PFSK-1 (cell line): ENCODE results near the gene C19orf73.

Experiments used
- FOXP2 ChIP-seq: optimal IDR thresholded peaks from 2 replicates; pipeline ENCODE3; 2011; ENCODE audit warnings: borderline replicate concordance, control low read depth, inconsistent platforms; ENCODE audit not compliant: insufficient read depth; ENCODE audit errors: extremely low read length, extremely low read depth
- POLR2AphosphoS5 ChIP-seq: IDR thresholded peaks from 2 replicates; pipeline ENCODE4 v1.6.1; 2012; ENCODE audit warnings: low read depth, mild to moderate bottlenecking, control low read depth, low read length, moderate library complexity
- SIN3A ChIP-seq: IDR thresholded peaks from 2 replicates; pipeline ENCODE4 v1.6.1; 2012; ENCODE audit warnings: mild to moderate bottlenecking, low read length, moderate library complexity, borderline replicate concordance; ENCODE audit not compliant: insufficient read depth
- TAF1 ChIP-seq: IDR thresholded peaks from 2 replicates; pipeline ENCODE4 v1.6.1; 2012; ENCODE audit warnings: low read length, control low read depth, borderline replicate concordance; ENCODE audit not compliant: insufficient read depth
- TF ChIP-seq, protein P1 (sequence below), 2 experiments: IDR thresholded peaks; 2 replicates each; pipeline versions ENCODE4 v1.6.1 to v1.8.0; 2011 to 2012; ENCODE audit warnings: low read depth in 2 of 2, low read length in 2 of 2, control low read depth in 1 of 2, inconsistent platforms in 1 of 2, mild to moderate bottlenecking in 1 of 2, moderate library complexity in 1 of 2; ENCODE audit not compliant: insufficient read depth in 1 of 2

DNA sequence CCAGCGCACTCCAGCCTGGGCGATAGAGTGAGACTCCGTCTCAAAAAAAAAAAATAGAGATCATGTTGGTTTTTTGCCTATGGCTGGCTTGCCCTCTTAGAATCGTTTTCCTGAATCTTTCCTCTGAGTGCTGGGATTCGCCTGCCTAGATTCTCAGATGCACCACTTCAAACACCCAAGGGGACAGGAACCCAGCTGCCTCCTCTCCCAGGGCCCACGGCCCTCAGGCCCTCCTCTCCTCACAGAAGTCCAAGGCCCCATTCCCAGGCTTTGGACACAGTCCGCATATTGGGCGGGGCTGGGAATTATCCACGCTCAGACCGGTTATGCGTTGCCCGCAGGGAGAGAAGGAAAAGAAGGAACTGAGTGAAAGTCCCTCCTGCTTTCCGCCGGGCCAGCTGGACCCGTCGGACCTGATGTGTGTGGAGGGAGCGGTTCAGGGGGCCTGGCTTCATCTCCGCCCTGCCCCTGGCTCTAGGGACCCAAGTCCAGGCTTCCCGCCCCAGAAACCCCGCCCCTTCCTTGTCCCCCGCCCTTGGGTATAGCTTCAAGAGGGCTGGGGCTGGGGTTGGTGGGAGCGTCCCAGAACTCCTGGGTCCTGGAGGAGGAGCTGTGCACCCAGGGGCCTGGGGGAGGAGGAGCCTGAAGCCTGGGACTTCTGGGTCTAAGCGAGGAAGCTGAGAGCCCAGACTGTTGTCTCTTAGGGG is 6.2 kb upstream of the C19orf73 start:
- no peak for TF ChIP-seq TAF1
- TF ChIP-seq, protein P1, sequence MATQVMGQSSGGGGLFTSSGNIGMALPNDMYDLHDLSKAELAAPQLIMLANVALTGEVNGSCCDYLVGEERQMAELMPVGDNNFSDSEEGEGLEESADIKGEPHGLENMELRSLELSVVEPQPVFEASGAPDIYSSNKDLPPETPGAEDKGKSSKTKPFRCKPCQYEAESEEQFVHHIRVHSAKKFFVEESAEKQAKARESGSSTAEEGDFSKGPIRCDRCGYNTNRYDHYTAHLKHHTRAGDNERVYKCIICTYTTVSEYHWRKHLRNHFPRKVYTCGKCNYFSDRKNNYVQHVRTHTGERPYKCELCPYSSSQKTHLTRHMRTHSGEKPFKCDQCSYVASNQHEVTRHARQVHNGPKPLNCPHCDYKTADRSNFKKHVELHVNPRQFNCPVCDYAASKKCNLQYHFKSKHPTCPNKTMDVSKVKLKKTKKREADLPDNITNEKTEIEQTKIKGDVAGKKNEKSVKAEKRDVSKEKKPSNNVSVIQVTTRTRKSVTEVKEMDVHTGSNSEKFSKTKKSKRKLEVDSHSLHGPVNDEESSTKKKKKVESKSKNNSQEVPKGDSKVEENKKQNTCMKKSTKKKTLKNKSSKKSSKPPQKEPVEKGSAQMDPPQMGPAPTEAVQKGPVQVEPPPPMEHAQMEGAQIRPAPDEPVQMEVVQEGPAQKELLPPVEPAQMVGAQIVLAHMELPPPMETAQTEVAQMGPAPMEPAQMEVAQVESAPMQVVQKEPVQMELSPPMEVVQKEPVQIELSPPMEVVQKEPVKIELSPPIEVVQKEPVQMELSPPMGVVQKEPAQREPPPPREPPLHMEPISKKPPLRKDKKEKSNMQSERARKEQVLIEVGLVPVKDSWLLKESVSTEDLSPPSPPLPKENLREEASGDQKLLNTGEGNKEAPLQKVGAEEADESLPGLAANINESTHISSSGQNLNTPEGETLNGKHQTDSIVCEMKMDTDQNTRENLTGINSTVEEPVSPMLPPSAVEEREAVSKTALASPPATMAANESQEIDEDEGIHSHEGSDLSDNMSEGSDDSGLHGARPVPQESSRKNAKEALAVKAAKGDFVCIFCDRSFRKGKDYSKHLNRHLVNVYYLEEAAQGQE (IDR thresholded peaks at IDR 0.05; ENCODE audit: insufficient read depth in 1 of 2, low read depth in 2 of 2, low read length in 2 of 2) = no peak
- no peak for TF ChIP-seq POLR2AphosphoS5
- TF ChIP-seq FOXP2 = no peak
- TF ChIP-seq SIN3A = no peak
